ENCODE data around the gene LRRN3. TPM values are rescaled to one million over a fixed set of nuclear protein-coding genes. Genes with fewer than 3 reads are reported as not detected.

LRRN3 gene
- total and polyA plus RNA-seq, 2 experiments from 2014 or later: 0.40 TPM; not detected in 1

- H3K27ac Mint-ChIP-seq: 0 out of 2 replicates have a peak overlapping the region, but pooled peaks have one; percentile 21
- H3K27me3 Mint-ChIP-seq (ENCODE audit: insufficient read depth, low read depth, poor library complexity): no peaks in the 10 kb centered on the region
- H2AFZ ChIP-seq: no peak overlapping the region
- H3K36me3 ChIP-seq (ENCODE audit: insufficient read depth): no peaks in the 10 kb centered on the region
- no peak overlapping the region for H3K4me3 ChIP-seq
- H3K9me3 Mint-ChIP-seq: no peaks in the 10 kb centered on the region
- no peaks in the 10 kb centered on the region for H4K20me1 ChIP-seq (replicated peaks; ENCODE audit: insufficient read depth)
- no peaks in the 10 kb centered on the region for H3K27me3 ChIP-seq (ENCODE audit: insufficient read depth)
- ATAC-seq (no peak), DNase-seq (ENCODE audit: low spot score) (no peak)
- H3K4me3 Mint-ChIP-seq: no peak overlapping the region
- H3K79me2 ChIP-seq (replicated peaks; ENCODE audit: insufficient read depth): no peaks in the 10 kb centered on the region
- H3K4me1 Mint-ChIP-seq: peaks cover 74% of the 10 kb centered on the region
- no peaks in the 10 kb centered on the region for H3K36me3 Mint-ChIP-seq (ENCODE audit: low read depth)
- H3K4me1 ChIP-seq (ENCODE audit: insufficient read depth): peaks cover 67% of the 10 kb centered on the region
- H3K4me2 ChIP-seq: no peak overlapping the region
- TF ChIP-seq POLR2AphosphoS5 (IDR thresholded peaks at IDR 0.05; ENCODE audit: low read depth) (no peak), NANOG (IDR thresholded peaks at IDR 0.05; ENCODE audit: borderline replicate concordance) (no peak), REST (IDR thresholded peaks at IDR 0.05; ENCODE audit: unreplicated experiment) (no peak), ZNF462 (CRISPR knock-in tag; IDR thresholded peaks at IDR 0.05) (no peak), ETS1 (IDR thresholded peaks at IDR 0.05) (no peak), JUNB (IDR thresholded peaks at IDR 0.05; ENCODE audit: unreplicated experiment) (no peak), ZNF331 (CRISPR knock-in tag; IDR thresholded peaks at IDR 0.05; ENCODE audit: low read depth) (no peak), ZNF114 (CRISPR knock-in tag; IDR thresholded peaks at IDR 0.05) (no peak), EZH2phosphoT487 (IDR thresholded peaks at IDR 0.05; ENCODE audit: unreplicated experiment) (no peak), CTCF (conservative IDR thresholded peaks at IDR 0.05; ENCODE audit: low read depth in 2 of 2) (no peak), CREB1 (CRISPR knock-in tag; IDR thresholded peaks at IDR 0.05; ENCODE audit: low read depth) (no peak), STAT1 (IDR thresholded peaks at IDR 0.05; ENCODE audit: unreplicated experiment) (no peak)
- no peaks in the 10 kb centered on the region for H3K9me2 ChIP-seq (ENCODE audit: insufficient read depth)
- no peaks in the 10 kb centered on the region for H3F3A ChIP-seq (replicated peaks; ENCODE audit: low read depth)
- no peak overlapping the region for H3K27ac ChIP-seq (ENCODE audit: low read depth)
These were observed 2.6 kb downstream of the LRRN3 start for GRCh38 chr7:111093496-111093895.

Measured in GM23338 (cell line).